ENCODE data around the gene HTR2B. TPM values are rescaled to one million over a fixed set of nuclear protein-coding genes. Genes with fewer than 3 reads are reported as not detected.
"Not testable (repeated sequence)": the region's sequence is repeated elsewhere in the genome, so short reads cannot be mapped to it uniquely, and the experiment has no call there.

The HTR2B gene
- polyA plus RNA-seq, 1 donor from 2014 or later: not detected

GRCh38 chr2:231123362-231123898 lies 1.4 kb downstream of the HTR2B start:
- peaks cover 0 to 2% (median 0%) of the 10 kb centered on the region in 3 donors for H3K4me1 Mint-ChIP-seq
- H3K27me3 Mint-ChIP-seq: no peaks in the 10 kb centered on the region
- peaks cover 2% of the 10 kb centered on the region for H3K36me3 Mint-ChIP-seq
- no peaks in the 10 kb centered on the region for H3K9me3 Mint-ChIP-seq
- no peak overlapping the region for H3K27ac Mint-ChIP-seq
- H3K4me3 Mint-ChIP-seq: no peak overlapping the region

GRCh38 chr2:231118614-231118942 lies 6.3 kb downstream of the HTR2B start:
- peaks cover 0 to 5% (median 3%) of the 10 kb centered on the region in 3 donors for H3K4me1 Mint-ChIP-seq

DNA sequence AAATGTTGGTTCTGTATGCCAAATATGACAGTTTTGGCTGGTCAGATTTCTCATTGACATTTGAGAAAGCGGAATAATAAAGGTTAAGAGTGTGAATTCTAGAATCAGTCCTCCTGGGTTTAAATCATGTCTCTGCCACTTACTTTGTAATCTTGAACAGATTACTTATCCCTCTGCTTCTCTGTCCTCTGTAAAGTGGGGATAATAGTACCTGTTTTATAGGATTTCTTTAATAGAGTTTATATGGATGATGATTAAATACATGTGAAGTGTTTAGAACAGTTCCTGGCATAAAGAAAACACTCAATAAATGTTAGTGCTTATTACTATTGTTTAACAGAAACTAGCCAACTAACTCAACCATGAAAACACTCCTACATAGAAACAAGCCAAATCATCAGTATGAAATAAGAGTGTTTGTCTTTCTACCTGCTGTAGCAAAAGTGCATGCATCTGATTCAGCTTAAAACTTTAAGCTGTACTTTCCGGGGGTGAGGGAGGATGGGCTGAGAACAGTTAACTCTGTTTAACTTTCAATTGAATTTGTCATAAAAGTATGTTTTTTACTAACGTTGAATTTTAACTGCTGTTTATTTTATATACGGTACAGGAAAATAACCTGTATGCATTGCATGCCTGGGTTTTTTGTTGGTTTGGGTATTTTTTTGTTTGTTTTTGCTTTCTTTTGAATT lies 6.8 kb downstream of the HTR2B start:
- H3K4me1 Mint-ChIP-seq: peaks cover 0 to 5% (median 3%) of the 10 kb centered on the region in 3 donors
- no peak overlapping the region for H3K27ac Mint-ChIP-seq
- no peaks in the 10 kb centered on the region for H3K27me3 Mint-ChIP-seq
- H3K9me3 Mint-ChIP-seq: no peaks in the 10 kb centered on the region
- H3K36me3 Mint-ChIP-seq: no peaks in the 10 kb centered on the region
- H3K4me3 Mint-ChIP-seq: no peak overlapping the region

More at GRCh38 chr2:231118614-231118942, 6.3 kb downstream of the HTR2B start:
- H3K36me3 Mint-ChIP-seq: no peaks in the 10 kb centered on the region
- no peak overlapping the region for H3K4me3 Mint-ChIP-seq
- no peak overlapping the region for H3K27ac Mint-ChIP-seq
- H3K27me3 Mint-ChIP-seq: no peaks in the 10 kb centered on the region
- H3K9me3 Mint-ChIP-seq: no peaks in the 10 kb centered on the region

DNA sequence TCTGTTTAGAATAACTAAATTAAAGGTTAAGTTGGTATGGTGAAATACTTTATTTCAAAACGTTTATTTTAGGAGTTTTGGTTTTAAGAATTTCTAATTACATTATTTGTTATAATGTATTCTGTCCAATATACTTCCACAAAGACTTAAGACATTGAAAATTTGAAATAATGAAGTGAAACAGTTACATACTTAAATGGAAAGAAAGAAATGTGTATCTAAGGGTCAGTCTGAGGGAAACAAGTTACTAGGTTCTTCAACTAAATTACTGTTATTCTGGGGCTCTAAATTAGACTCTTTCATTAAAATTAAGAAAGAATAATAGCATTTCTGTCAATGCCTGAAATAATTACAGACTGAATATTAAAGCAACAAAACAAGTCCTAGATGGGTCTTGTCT lies 7.7 kb downstream of the HTR2B start:
- Mint-ChIP-seq H3K36me3 (no peaks in the 10 kb centered on the region), H3K9me3 (no peaks in the 10 kb centered on the region), H3K27ac (no peak overlapping the region), H3K4me1 (peaks cover 0 to 5% (median 3%) of the 10 kb centered on the region in 3 donors), H3K27me3 (no peaks in the 10 kb centered on the region), H3K4me3 (no peak overlapping the region)

GRCh38 chr2:231115651-231116050 lies 9.2 kb downstream of the HTR2B start:
- H3K4me3 Mint-ChIP-seq: no peak overlapping the region
- H3K36me3 Mint-ChIP-seq: peaks cover 2% of the 10 kb centered on the region
- H3K9me3 Mint-ChIP-seq: no peaks in the 10 kb centered on the region
- H3K27ac Mint-ChIP-seq: no peak overlapping the region
- H3K27me3 Mint-ChIP-seq: no peaks in the 10 kb centered on the region
- H3K4me1 Mint-ChIP-seq: peaks cover 0 to 5% (median 3%) of the 10 kb centered on the region in 3 donors

- Mint-ChIP-seq H3K27ac (no peak overlapping the region), H3K4me1 (peaks cover 0 to 5% (median 3%) of the 10 kb centered on the region in 3 donors), H3K27me3 (no peaks in the 10 kb centered on the region), H3K9me3 (no peaks in the 10 kb centered on the region), H3K36me3 (peaks cover 6% of the 10 kb centered on the region), H3K4me3 (no peak overlapping the region)
Observed at GRCh38 chr2:231113489-231113888, 11.4 kb downstream of the HTR2B start.

DNA sequence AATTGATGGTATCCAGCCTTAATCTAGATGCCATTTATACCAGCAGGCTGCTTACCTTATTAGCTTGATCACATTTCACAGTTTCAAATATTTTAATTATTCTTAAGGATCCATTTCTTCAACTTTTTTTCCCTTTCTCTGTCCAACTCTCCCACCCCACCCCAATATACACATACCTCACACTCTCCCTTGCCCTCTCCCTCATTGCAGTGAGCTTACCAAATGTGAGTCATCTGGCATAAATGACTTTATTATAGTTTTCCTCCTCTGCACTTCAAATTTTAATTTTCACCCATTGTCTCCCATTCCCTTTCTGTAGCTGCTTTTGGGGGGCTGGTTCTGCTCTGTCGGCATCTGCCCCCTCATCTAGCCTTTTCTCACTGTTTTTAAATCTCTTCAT lies 12.9 kb downstream of the HTR2B start:
- H3K27me3 Mint-ChIP-seq: no peaks in the 10 kb centered on the region
- H3K27ac Mint-ChIP-seq: no peak overlapping the region
- no peaks in the 10 kb centered on the region for H3K9me3 Mint-ChIP-seq
- H3K36me3 Mint-ChIP-seq: peaks cover 8% of the 10 kb centered on the region
- H3K4me3 Mint-ChIP-seq: no peak overlapping the region
- peaks cover 0 to 5% (median 3%) of the 10 kb centered on the region in 3 donors for H3K4me1 Mint-ChIP-seq

DNA sequence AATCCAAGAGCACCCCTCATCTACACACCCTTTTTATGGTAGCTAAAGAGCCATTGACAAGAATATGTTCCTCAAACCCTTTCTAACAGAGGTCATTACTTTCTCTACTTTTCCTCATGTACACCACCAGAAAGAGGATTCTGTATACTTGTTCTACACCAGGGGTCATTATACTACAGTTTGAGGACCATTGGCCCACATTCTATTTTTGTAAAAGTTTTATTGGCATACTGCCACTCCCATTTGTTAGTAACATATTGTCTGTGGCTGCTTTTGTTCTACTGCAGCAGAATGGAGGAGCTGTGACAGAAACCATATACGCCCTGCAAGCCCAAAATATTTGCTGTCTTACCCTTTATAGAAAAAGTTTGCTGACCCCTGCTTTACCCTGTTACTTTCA lies 14.3 kb downstream of the HTR2B start:
- Mint-ChIP-seq H3K27me3 (no peaks in the 10 kb centered on the region), H3K36me3 (peaks cover 8% of the 10 kb centered on the region)

DNA sequence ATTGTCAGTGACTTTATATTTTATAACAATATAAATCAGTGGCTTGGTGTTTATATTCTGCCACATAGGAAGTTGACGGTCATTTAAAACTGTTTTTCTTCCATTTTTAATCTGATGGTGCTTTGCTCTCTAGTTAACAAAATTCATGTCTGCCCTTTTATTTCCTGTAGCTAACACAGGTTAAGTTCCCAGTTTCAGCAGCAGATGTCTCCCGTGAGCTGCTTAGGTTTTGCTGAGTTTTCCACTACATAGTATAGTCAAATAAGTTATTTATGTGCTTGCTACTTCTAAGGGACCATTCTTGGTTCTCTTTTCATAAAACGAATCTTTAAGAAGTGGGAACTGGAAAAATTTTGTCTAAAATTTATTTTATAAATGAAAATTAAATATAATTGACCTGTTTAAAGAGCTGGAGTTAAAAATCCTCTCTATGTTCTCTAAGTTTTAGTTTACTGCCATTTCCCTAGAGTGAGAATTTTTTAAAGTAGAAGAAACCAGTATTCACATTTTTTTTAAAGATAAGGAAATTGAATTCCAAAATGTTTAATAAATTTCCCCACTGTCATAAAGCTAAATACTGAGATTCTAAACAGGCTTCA lies 20.6 kb downstream of the HTR2B start:
- H3K27me3 Mint-ChIP-seq: no peaks in the 10 kb centered on the region
- H3K36me3 Mint-ChIP-seq: peaks cover 19% of the 10 kb centered on the region
- no peak overlapping the region for H3K4me3 Mint-ChIP-seq
- H3K9me3 Mint-ChIP-seq: peaks cover 0 to 7% (median 2%) of the 10 kb centered on the region in 3 donors
- H3K4me1 Mint-ChIP-seq: peaks cover 0 to 2% (median 1%) of the 10 kb centered on the region in 3 donors
- H3K27ac Mint-ChIP-seq: no peak overlapping the region

More for the DNA sequence above, 14.3 kb downstream of the HTR2B start:
- Mint-ChIP-seq H3K27ac (peak overlapping the region in 1 of 3 donors; percentile 42), H3K4me1 (peaks cover 0 to 3% (median 3%) of the 10 kb centered on the region in 3 donors), H3K4me3 (no peak overlapping the region), H3K9me3 (no peaks in the 10 kb centered on the region)

DNA sequence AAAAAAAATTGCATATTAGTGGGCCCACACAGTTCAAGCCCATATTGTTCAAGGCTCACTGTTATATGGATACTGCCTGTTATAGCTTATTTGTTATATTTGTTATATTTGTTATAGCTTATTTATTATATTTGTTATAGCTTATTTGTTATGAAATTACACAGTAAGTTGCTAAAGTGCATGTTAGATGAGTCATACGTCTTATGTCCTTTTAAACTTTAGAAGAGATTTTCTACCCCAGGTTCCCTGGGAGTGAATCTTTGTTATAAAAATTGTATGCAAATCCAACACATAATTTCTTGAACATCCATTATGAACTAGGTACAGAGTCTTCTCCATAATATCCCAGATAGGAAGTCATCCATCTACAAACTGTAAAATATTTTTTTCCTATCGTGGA lies 22.1 kb downstream of the HTR2B start:
- peaks cover 24% of the 10 kb centered on the region for H3K36me3 Mint-ChIP-seq
- H3K4me1 Mint-ChIP-seq: peaks cover 0 to 2% (median 1%) of the 10 kb centered on the region in 3 donors
- H3K27ac Mint-ChIP-seq: no peak overlapping the region
- no peaks in the 10 kb centered on the region for H3K27me3 Mint-ChIP-seq
- H3K4me3 Mint-ChIP-seq: no peak overlapping the region
- peaks cover 4 to 15% (median 5%) of the 10 kb centered on the region in 3 donors for H3K9me3 Mint-ChIP-seq

DNA sequence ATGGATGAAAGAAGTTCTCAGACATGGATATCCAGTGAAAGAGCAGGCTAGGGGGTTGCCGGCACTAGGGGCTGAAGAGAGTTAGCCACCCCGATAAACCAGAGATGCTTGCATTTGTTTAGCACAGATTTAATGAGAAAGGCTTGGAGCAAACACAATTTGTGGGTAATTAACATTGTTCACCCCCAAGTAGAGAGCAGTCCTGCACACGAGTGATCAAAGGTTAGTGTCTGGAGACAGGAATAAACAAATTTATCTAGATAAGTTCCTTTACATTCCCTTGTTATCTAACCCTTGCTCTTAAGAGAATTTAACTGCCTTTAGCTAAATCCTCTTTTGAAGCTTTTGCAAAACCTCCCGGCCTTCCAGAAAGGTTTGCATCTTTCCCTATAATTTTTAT lies 23.9 kb downstream of the HTR2B start:
- Mint-ChIP-seq H3K4me3 (peak overlapping the region in 1 of 4 donors; percentile 75), H3K27ac (no peak overlapping the region), H3K27me3 (no peaks in the 10 kb centered on the region), H3K36me3 (peaks cover 37% of the 10 kb centered on the region), H3K9me3 (peaks cover 4 to 19% (median 5%) of the 10 kb centered on the region in 3 donors), H3K4me1 (peaks cover 0 to 2% (median 1%) of the 10 kb centered on the region in 3 donors)

GRCh38 chr2:231100321-231100720 lies 24.5 kb downstream of the HTR2B start:
- not testable (repeated sequence) for H3K4me1 Mint-ChIP-seq, H3K27me3 Mint-ChIP-seq
- Mint-ChIP-seq H3K27ac (peak overlapping the region in 1 of 3 donors; percentile 33), H3K4me3 (peak overlapping the region in 1 of 4 donors; percentile 18), H3K9me3 (peaks cover 4 to 19% (median 5%) of the 10 kb centered on the region in 3 donors), H3K36me3 (peaks cover 39% of the 10 kb centered on the region)

DNA sequence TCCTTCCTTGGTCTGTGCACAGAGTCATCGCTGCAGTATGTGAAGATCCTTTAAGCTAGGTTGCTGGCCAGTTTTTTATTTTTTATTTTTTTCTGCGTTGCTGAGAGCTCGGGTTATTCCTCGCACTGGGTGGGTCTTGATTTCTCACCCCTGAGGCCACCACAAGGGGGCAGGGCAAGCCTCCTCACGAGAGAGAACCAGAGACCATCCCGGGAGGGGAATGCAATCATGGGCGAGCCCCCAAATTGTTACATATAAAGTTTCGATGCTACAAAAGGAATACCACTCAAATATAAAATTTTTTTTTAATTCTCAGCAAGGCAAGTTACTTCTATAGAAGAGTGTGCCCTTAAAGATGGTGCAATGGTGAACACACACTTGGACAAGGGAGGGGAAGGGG lies 24.9 kb downstream of the HTR2B start:
- Mint-ChIP-seq H3K4me3 (no peak overlapping the region), H3K27ac (peak overlapping the region in 1 of 3 donors; percentile 33), H3K9me3 (peaks cover 4 to 19% (median 5%) of the 10 kb centered on the region in 3 donors), H3K4me1 (peaks cover 0 to 2% (median 1%) of the 10 kb centered on the region in 3 donors), H3K36me3 (peaks cover 39% of the 10 kb centered on the region), H3K27me3 (no peaks in the 10 kb centered on the region)

- Mint-ChIP-seq H3K36me3 (peaks cover 37% of the 10 kb centered on the region), H3K4me1 (peaks cover 0 to 2% (median 0%) of the 10 kb centered on the region in 3 donors), H3K27me3 (no peaks in the 10 kb centered on the region), H3K27ac (no peak overlapping the region), H3K4me3 (no peak overlapping the region), H3K9me3 (peaks cover 8 to 12% (median 9%) of the 10 kb centered on the region in 3 donors)
Observed at GRCh38 chr2:231094736-231095346, 30.0 kb downstream of the HTR2B start.

- Mint-ChIP-seq H3K4me1 (peaks cover 0 to 2% (median 0%) of the 10 kb centered on the region in 3 donors), H3K36me3 (peaks cover 38% of the 10 kb centered on the region), H3K9me3 (peaks cover 8 to 10% (median 8%) of the 10 kb centered on the region in 3 donors), H3K4me3 (no peak overlapping the region), H3K27me3 (no peaks in the 10 kb centered on the region), H3K27ac (no peak overlapping the region)
Observed at GRCh38 chr2:231093933-231094332, 30.9 kb downstream of the HTR2B start.
